ENCODE data around the gene NFRKB. TPM values are rescaled to one million over a fixed set of nuclear protein-coding genes. Genes with fewer than 3 reads are reported as not detected.

The NFRKB gene
- total RNA-seq, 1 donor from 2014 or later: 56.9 TPM

GRCh38 chr11:129937592-129938238 is 42.3 kb upstream of the NFRKB start:
- peaks cover 7% of the 10 kb centered on the region for H3K36me3 Mint-ChIP-seq (ENCODE audit: low read depth)
- H3K4me3 Mint-ChIP-seq: no peak overlapping the region
- no peak overlapping the region for H3K27ac Mint-ChIP-seq (ENCODE audit: unreplicated experiment)
- no peak for TF ChIP-seq CTCF (conservative IDR thresholded peaks at IDR 0.05)
- DNase-seq (ENCODE audit: low read depth, low spot score): no peak
- no peaks in the 10 kb centered on the region for H3K27me3 Mint-ChIP-seq (ENCODE audit: low read depth)
- H3K4me1 Mint-ChIP-seq: no peaks in the 10 kb centered on the region
- H3K9me3 Mint-ChIP-seq: no peaks in the 10 kb centered on the region

GRCh38 chr11:129935723-129936122 is 40.3 kb upstream of the NFRKB start:
- Mint-ChIP-seq H3K27me3 (ENCODE audit: low read depth) (no peaks in the 10 kb centered on the region), H3K4me1 (no peaks in the 10 kb centered on the region), H3K36me3 (ENCODE audit: low read depth) (peaks cover 13% of the 10 kb centered on the region), H3K9me3 (no peaks in the 10 kb centered on the region), H3K27ac (ENCODE audit: unreplicated experiment) (no peak overlapping the region), H3K4me3 (no peak overlapping the region)
- DNase-seq (ENCODE audit: low read depth, low spot score): no peak
- TF ChIP-seq CTCF (conservative IDR thresholded peaks at IDR 0.05): no peak

DNA sequence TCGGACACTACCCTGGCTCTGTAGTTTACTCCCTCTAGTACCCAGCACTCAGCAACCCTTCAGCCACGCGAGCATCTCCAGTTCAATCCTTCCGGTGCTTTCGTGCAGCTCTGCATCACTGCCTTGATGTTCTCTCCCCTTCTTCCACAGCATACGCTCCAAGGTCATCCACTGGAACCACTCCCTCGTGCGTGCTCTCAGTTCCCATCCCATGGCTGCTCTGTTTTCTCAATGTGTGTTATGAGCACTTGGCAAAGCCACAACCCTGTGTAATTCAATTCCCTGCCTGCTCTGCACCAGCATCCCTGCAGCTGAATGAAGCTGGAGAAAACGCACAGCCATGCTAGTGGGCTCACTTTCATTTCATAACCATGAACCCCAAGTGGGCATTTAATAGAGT is 38.5 kb upstream of the NFRKB start:
- Mint-ChIP-seq H3K4me3 (no peak overlapping the region), H3K36me3 (ENCODE audit: low read depth) (peaks cover 14% of the 10 kb centered on the region), H3K27ac (ENCODE audit: unreplicated experiment) (peak overlapping the region; percentile 22), H3K9me3 (no peaks in the 10 kb centered on the region), H3K27me3 (ENCODE audit: low read depth) (no peaks in the 10 kb centered on the region), H3K4me1 (peaks cover 4% of the 10 kb centered on the region)
- DNase-seq (ENCODE audit: low read depth, low spot score): no peak
- no peak for TF ChIP-seq CTCF (conservative IDR thresholded peaks at IDR 0.05)

DNA sequence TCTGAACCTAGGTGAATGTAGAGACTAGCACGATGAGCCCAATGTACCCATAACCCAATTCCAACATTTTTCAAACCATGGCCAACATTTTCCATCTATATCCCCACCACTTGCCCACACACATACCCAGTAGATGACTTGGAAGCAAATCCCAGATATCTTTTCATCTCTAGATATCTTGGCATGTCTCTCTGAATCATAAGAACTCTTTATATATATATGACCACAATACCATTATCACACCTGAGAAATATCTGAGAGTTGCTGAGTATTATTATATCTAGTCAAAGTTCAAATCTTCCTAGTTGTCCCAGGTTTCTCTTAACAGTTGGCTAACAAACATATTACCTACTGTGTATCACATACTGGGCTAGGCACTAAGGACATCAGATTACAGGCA is 37.9 kb upstream of the NFRKB start:
- peaks cover 4% of the 10 kb centered on the region for H3K4me1 Mint-ChIP-seq
- peaks cover 16% of the 10 kb centered on the region for H3K36me3 Mint-ChIP-seq (ENCODE audit: low read depth)
- H3K27ac Mint-ChIP-seq (ENCODE audit: unreplicated experiment): no peak overlapping the region
- H3K4me3 Mint-ChIP-seq: no peak overlapping the region
- no peak for DNase-seq (ENCODE audit: low read depth, low spot score)
- no peaks in the 10 kb centered on the region for H3K27me3 Mint-ChIP-seq (ENCODE audit: low read depth)
- H3K9me3 Mint-ChIP-seq: no peaks in the 10 kb centered on the region
- TF ChIP-seq CTCF (conservative IDR thresholded peaks at IDR 0.05): no peak

DNA sequence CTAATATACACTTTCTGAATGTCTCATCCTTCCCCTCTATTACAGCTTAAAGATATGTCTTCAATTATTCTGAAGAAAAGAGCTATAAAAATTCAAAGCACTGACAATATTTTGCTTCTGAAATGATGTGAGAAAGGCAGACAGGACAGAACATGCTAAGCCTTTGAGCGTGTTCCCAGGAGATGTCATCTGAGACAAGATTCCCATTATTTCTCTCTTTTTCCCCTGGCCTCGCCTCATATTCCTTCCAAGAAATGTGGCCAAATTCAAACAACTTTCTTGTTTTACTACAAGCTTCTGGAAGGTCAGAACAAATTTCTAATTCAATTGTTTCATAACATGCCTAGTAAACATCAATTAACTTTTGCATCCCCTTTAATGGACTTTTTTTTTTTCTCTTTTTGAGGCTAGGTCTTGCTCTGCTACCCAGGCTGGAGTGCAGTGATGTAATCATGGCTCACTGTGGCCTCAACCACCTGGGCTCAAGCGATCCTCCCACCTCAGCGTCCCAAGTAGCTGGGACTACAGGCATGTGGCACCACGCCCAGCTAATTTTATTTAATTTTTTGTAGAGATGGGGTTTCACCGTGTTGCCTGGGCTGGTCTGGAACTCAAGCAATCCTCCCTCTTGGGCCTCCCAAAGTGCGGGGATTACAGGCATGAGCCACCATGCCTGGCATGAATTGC is 37.1 kb upstream of the NFRKB start:
- Mint-ChIP-seq H3K4me3 (no peak overlapping the region), H3K27ac (ENCODE audit: unreplicated experiment) (no peak overlapping the region), H3K36me3 (ENCODE audit: low read depth) (peaks cover 16% of the 10 kb centered on the region), H3K27me3 (ENCODE audit: low read depth) (no peaks in the 10 kb centered on the region), H3K4me1 (peaks cover 4% of the 10 kb centered on the region), H3K9me3 (no peaks in the 10 kb centered on the region)
- no peak for DNase-seq (ENCODE audit: low read depth, low spot score)
- no peak for TF ChIP-seq CTCF (conservative IDR thresholded peaks at IDR 0.05)
